ENCODE results near the gene LRCH1. TPM values are rescaled to one million over a fixed set of nuclear protein-coding genes. Genes with fewer than 3 reads are reported as not detected.

The LRCH1 gene
- total RNA-seq, 1 donor from 2014 or later, result 29.6 TPM

GRCh38 chr13:46565808-46566750 is 13.1 kb downstream of the LRCH1 start:
- H3K4me1 Mint-ChIP-seq, result peaks cover 13% of the 10 kb centered on the region
- no peaks in the 10 kb centered on the region for H3K9me3 Mint-ChIP-seq
- no peaks in the 10 kb centered on the region for H3K27me3 Mint-ChIP-seq (ENCODE audit: low read depth)
- peak overlapping the region; percentile 89 for H3K27ac Mint-ChIP-seq
- no peak for TF ChIP-seq CTCF (IDR thresholded peaks at IDR 0.05; ENCODE audit: unreplicated experiment)
- no peaks in the 10 kb centered on the region for H3K36me3 Mint-ChIP-seq
- H3K4me3 Mint-ChIP-seq, result no peak overlapping the region
- no peak for DNase-seq (ENCODE audit: low spot score in 2 of 2, unreplicated experiment in 2 of 2)

- Mint-ChIP-seq H3K27me3 (ENCODE audit: low read depth) (no peaks in the 10 kb centered on the region), H3K4me3 (no peak overlapping the region), H3K36me3 (no peaks in the 10 kb centered on the region), H3K9me3 (no peaks in the 10 kb centered on the region), H3K4me1 (peaks cover 20% of the 10 kb centered on the region), H3K27ac (no peak overlapping the region)
- DNase-seq (ENCODE audit: low spot score in 2 of 2, unreplicated experiment in 2 of 2), result no peak
- TF ChIP-seq CTCF (IDR thresholded peaks at IDR 0.05; ENCODE audit: unreplicated experiment), result no peak
These were observed 14.7 kb downstream of the LRCH1 start for GRCh38 chr13:46567671-46568070.

- no peak for TF ChIP-seq CTCF (IDR thresholded peaks at IDR 0.05; ENCODE audit: unreplicated experiment)
- H3K9me3 Mint-ChIP-seq, result no peaks in the 10 kb centered on the region
- H3K27ac Mint-ChIP-seq, result no peak overlapping the region
These were observed 16.5 kb downstream of the LRCH1 start for GRCh38 chr13:46569456-46569855.

GRCh38 chr13:46570273-46570672 is 17.3 kb downstream of the LRCH1 start:
- no peak for DNase-seq (ENCODE audit: low spot score in 2 of 2, unreplicated experiment in 2 of 2)
- H3K27me3 Mint-ChIP-seq (ENCODE audit: low read depth), result no peaks in the 10 kb centered on the region
- no peak overlapping the region for H3K27ac Mint-ChIP-seq
- H3K36me3 Mint-ChIP-seq, result no peaks in the 10 kb centered on the region
- H3K4me1 Mint-ChIP-seq, result peaks cover 21% of the 10 kb centered on the region
- H3K4me3 Mint-ChIP-seq, result no peak overlapping the region
- TF ChIP-seq CTCF (IDR thresholded peaks at IDR 0.05; ENCODE audit: unreplicated experiment), result no peak
- H3K9me3 Mint-ChIP-seq, result no peaks in the 10 kb centered on the region

More at GRCh38 chr13:46569456-46569855, 16.5 kb downstream of the LRCH1 start:
- no peak for DNase-seq (ENCODE audit: low spot score in 2 of 2, unreplicated experiment in 2 of 2)
- H3K36me3 Mint-ChIP-seq, result no peaks in the 10 kb centered on the region
- peaks cover 20% of the 10 kb centered on the region for H3K4me1 Mint-ChIP-seq
- no peak overlapping the region for H3K4me3 Mint-ChIP-seq
- no peaks in the 10 kb centered on the region for H3K27me3 Mint-ChIP-seq (ENCODE audit: low read depth)

GRCh38 chr13:46571189-46571908 is 18.4 kb downstream of the LRCH1 start:
- H3K36me3 Mint-ChIP-seq, result no peaks in the 10 kb centered on the region
- no peaks in the 10 kb centered on the region for H3K27me3 Mint-ChIP-seq (ENCODE audit: low read depth)
- H3K27ac Mint-ChIP-seq, result no peak overlapping the region
- DNase-seq (ENCODE audit: low spot score in 2 of 2, unreplicated experiment in 2 of 2), result no peak
- H3K4me3 Mint-ChIP-seq, result no peak overlapping the region
- TF ChIP-seq CTCF (IDR thresholded peaks at IDR 0.05; ENCODE audit: unreplicated experiment), result no peak
- peaks cover 22% of the 10 kb centered on the region for H3K4me1 Mint-ChIP-seq
- H3K9me3 Mint-ChIP-seq, result no peaks in the 10 kb centered on the region
